ENCODE data around the gene BCLAF1. TPM values are rescaled to one million over a fixed set of nuclear protein-coding genes. Genes with fewer than 3 reads are reported as not detected.

The BCLAF1 gene
- total and polyA plus RNA-seq, 2 of the 8 experiments (the other 6 are each of a cell fraction or from before 2014, with no cell fraction given), result 30.5 to 230 TPM

GRCh38 chr6:136210398-136211165, 79.1 kb downstream of the BCLAF1 start (continued):
- TF ChIP-seq NANOG (IDR thresholded peaks at IDR 0.05; ENCODE audit: insufficient read depth, low read depth, low read length, poor library complexity, severe bottlenecking) (no peak), FOSL1 (IDR thresholded peaks at IDR 0.05; ENCODE audit: insufficient read depth, low read depth, low read length) (no peak), CHD1 (IDR thresholded peaks at IDR 0.05; ENCODE audit: low read depth, low read length) (no peak), JUN (IDR thresholded peaks at IDR 0.05; ENCODE audit: low read depth, low read length) (no peak), SP4 (IDR thresholded peaks at IDR 0.05; ENCODE audit: low read length) (no peak), CTBP2 (IDR thresholded peaks at IDR 0.05; ENCODE audit: borderline replicate concordance, insufficient read depth, insufficient read length, low read length) (no peak), POU5F1 (IDR thresholded peaks at IDR 0.05; ENCODE audit: low read depth, low read length) (no peak), EZH2 (IDR thresholded peaks at IDR 0.05; ENCODE audit: low read depth, low read length, severe bottlenecking) (no peak), HDAC2 (IDR thresholded peaks at IDR 0.05; ENCODE audit: borderline replicate concordance in 1 of 2, low read depth in 2 of 2, low read length in 2 of 2) (no peak), POLR2A (IDR thresholded peaks at IDR 0.05; ENCODE audit: control extremely low read depth in 1 of 2, low read depth in 2 of 2, low read length in 2 of 2) (no peak), ATF2 (IDR thresholded peaks at IDR 0.05; ENCODE audit: low read length) (no peak)

All from H1 (cell line).